ENCODE data around the gene C7orf33.

DNA sequence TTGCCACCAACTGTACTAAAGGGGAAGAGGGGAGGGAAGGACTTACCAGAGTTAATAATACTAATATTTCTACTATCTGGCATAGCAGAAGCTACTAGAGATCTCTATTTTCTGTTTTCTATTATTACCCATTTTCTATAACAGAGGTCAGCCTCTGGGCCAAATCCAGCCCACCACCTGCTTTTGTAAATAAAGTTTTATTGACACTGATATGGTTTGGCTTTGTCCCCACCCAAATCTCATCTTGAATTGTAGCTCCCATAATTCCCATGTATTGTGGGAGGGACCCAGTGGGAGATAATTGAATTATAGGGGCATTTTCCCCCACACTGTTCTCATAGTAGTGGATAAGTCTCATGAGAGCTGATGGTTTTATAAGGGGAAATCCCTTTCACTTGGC, 62.2 kb downstream of the C7orf33 start:
- no peak for TF ChIP-seq EHF (CRISPR knock-in tag; IDR thresholded peaks at IDR 0.05)
- TF ChIP-seq, protein P1, sequence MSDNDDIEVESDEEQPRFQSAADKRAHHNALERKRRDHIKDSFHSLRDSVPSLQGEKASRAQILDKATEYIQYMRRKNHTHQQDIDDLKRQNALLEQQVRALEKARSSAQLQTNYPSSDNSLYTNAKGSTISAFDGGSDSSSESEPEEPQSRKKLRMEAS (IDR thresholded peaks at IDR 0.05), result no peak
- TF ChIP-seq, protein P2, sequence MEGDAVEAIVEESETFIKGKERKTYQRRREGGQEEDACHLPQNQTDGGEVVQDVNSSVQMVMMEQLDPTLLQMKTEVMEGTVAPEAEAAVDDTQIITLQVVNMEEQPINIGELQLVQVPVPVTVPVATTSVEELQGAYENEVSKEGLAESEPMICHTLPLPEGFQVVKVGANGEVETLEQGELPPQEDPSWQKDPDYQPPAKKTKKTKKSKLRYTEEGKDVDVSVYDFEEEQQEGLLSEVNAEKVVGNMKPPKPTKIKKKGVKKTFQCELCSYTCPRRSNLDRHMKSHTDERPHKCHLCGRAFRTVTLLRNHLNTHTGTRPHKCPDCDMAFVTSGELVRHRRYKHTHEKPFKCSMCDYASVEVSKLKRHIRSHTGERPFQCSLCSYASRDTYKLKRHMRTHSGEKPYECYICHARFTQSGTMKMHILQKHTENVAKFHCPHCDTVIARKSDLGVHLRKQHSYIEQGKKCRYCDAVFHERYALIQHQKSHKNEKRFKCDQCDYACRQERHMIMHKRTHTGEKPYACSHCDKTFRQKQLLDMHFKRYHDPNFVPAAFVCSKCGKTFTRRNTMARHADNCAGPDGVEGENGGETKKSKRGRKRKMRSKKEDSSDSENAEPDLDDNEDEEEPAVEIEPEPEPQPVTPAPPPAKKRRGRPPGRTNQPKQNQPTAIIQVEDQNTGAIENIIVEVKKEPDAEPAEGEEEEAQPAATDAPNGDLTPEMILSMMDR (IDR thresholded peaks at IDR 0.05), result no peak
- TF ChIP-seq JUN (IDR thresholded peaks at IDR 0.05), result no peak
- no peak for TF ChIP-seq EHMT2 (IDR thresholded peaks at IDR 0.05; ENCODE audit: low read depth)
- TF ChIP-seq MAFK (IDR thresholded peaks at IDR 0.05; ENCODE audit: partially characterized antibody), result no peak
- TF ChIP-seq RFX5 (IDR thresholded peaks at IDR 0.05), result no peak
- TF ChIP-seq HDAC2 (IDR thresholded peaks at IDR 0.05), result no peak
- no peak for TF ChIP-seq JUNB (IDR thresholded peaks at IDR 0.05)
- no peak for TF ChIP-seq TP53 (CRISPR knock-in tag; IDR thresholded peaks at IDR 0.05)
- TF ChIP-seq CHD4 (IDR thresholded peaks at IDR 0.05; ENCODE audit: borderline replicate concordance), result no peak
- no peak for TF ChIP-seq SREBF2 (IDR thresholded peaks at IDR 0.05)
- TF ChIP-seq CEBPB (IDR thresholded peaks at IDR 0.05), result no peak
- TF ChIP-seq, protein P3, sequence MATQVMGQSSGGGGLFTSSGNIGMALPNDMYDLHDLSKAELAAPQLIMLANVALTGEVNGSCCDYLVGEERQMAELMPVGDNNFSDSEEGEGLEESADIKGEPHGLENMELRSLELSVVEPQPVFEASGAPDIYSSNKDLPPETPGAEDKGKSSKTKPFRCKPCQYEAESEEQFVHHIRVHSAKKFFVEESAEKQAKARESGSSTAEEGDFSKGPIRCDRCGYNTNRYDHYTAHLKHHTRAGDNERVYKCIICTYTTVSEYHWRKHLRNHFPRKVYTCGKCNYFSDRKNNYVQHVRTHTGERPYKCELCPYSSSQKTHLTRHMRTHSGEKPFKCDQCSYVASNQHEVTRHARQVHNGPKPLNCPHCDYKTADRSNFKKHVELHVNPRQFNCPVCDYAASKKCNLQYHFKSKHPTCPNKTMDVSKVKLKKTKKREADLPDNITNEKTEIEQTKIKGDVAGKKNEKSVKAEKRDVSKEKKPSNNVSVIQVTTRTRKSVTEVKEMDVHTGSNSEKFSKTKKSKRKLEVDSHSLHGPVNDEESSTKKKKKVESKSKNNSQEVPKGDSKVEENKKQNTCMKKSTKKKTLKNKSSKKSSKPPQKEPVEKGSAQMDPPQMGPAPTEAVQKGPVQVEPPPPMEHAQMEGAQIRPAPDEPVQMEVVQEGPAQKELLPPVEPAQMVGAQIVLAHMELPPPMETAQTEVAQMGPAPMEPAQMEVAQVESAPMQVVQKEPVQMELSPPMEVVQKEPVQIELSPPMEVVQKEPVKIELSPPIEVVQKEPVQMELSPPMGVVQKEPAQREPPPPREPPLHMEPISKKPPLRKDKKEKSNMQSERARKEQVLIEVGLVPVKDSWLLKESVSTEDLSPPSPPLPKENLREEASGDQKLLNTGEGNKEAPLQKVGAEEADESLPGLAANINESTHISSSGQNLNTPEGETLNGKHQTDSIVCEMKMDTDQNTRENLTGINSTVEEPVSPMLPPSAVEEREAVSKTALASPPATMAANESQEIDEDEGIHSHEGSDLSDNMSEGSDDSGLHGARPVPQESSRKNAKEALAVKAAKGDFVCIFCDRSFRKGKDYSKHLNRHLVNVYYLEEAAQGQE (IDR thresholded peaks at IDR 0.05), result no peak

Data from A549 (cell line).